ENCODE measurements around the gene CYP8B1.

CYP8B1 gene

GRCh38 chr3:42843713-42844411 is 31.8 kb downstream of the CYP8B1 start:
- Histone ChIP-seq H3K4me1 (ENCODE audit: control insufficient read depth in 1 of 2, insufficient read depth in 2 of 2, low read length in 2 of 2) (peaks cover 3 to 5% of the 10 kb centered on the region in 2 donors), H3K9ac (ENCODE audit: low read depth in 1 of 2, low read length in 2 of 2) (no peak overlapping the region), H3K27me3 (ENCODE audit: control insufficient read depth in 1 of 2, insufficient read depth in 2 of 2, low read length in 2 of 2) (no peaks in the 10 kb centered on the region), H3K36me3 (ENCODE audit: control insufficient read depth in 1 of 2, insufficient read depth in 2 of 2, low read length in 2 of 2) (no peaks in the 10 kb centered on the region), H3K9me3 (ENCODE audit: control insufficient read depth in 1 of 2, low read length in 2 of 2) (no peaks in the 10 kb centered on the region), H3K27ac (ENCODE audit: low read depth, low read length) (no peak overlapping the region), H3K4me3 (ENCODE audit: low read depth in 1 of 2, low read length in 2 of 2) (no peak overlapping the region)

DNA sequence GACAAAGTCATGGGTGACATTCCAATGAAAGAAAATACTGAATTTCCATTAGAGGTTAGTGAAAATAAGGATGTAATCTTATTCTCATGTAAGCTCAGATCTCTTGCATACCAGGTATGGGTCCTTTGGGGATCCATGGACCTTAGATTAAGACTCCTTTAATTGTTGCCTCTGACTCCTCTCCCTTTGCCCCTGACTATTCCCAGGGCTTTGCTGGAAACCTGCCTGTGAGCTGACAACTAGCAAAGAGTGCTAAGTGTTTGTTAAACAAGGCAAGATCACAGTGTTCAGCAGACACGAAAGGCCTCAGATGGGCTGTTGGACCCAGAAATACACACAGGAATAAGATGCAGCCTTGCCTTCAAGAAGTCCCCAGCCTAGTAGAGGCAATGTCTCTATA is 34.3 kb downstream of the CYP8B1 start:
- H3K27me3 ChIP-seq (ENCODE audit: control insufficient read depth in 1 of 2, insufficient read depth in 2 of 2, low read length in 2 of 2) = no peaks in the 10 kb centered on the region
- H3K4me1 ChIP-seq (ENCODE audit: control insufficient read depth in 1 of 2, insufficient read depth in 2 of 2, low read length in 2 of 2) = peaks cover 0 to under 1% of the 10 kb centered on the region in 2 donors
- no peak overlapping the region for H3K27ac ChIP-seq (ENCODE audit: low read depth, low read length)
- H3K36me3 ChIP-seq (ENCODE audit: control insufficient read depth in 1 of 2, insufficient read depth in 2 of 2, low read length in 2 of 2) = no peaks in the 10 kb centered on the region
- H3K9ac ChIP-seq (ENCODE audit: low read depth in 1 of 2, low read length in 2 of 2) = no peak overlapping the region
- H3K9me3 ChIP-seq (ENCODE audit: control insufficient read depth in 1 of 2, low read length in 2 of 2) = no peaks in the 10 kb centered on the region
- H3K4me3 ChIP-seq (ENCODE audit: low read depth in 1 of 2, low read length in 2 of 2) = no peak overlapping the region

DNA sequence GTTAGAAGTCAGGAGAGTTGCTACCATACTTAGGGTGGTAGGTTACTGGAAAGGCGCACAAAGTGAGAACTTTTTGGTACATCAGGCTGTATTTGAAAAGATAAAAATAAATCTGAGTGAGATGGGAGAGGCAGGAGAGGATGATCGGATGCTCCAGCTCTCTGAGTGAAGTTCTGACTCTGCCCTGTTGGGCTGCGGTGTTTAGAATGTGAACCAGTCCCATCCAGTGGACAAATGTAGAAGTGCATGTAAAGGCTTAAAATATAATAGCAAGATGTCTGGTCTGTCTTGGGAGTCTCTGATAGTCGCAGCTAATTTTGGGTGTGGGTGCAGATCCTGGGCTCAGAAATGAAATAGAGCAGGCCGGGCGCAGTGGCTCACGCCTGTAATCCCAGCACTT is 36.1 kb downstream of the CYP8B1 start:
- no peaks in the 10 kb centered on the region for H3K27me3 ChIP-seq (ENCODE audit: control insufficient read depth in 1 of 2, insufficient read depth in 2 of 2, low read length in 2 of 2)
- H3K9ac ChIP-seq (ENCODE audit: low read depth in 1 of 2, low read length in 2 of 2) = no peak overlapping the region
- H3K9me3 ChIP-seq (ENCODE audit: control insufficient read depth in 1 of 2, low read length in 2 of 2) = no peaks in the 10 kb centered on the region
- H3K36me3 ChIP-seq (ENCODE audit: control insufficient read depth in 1 of 2, insufficient read depth in 2 of 2, low read length in 2 of 2) = no peaks in the 10 kb centered on the region
- H3K4me3 ChIP-seq (ENCODE audit: low read depth in 1 of 2, low read length in 2 of 2) = no peak overlapping the region
- H3K27ac ChIP-seq (ENCODE audit: low read depth, low read length) = no peak overlapping the region
- no peaks in the 10 kb centered on the region for H3K4me1 ChIP-seq (ENCODE audit: control insufficient read depth in 1 of 2, insufficient read depth in 2 of 2, low read length in 2 of 2)

DNA sequence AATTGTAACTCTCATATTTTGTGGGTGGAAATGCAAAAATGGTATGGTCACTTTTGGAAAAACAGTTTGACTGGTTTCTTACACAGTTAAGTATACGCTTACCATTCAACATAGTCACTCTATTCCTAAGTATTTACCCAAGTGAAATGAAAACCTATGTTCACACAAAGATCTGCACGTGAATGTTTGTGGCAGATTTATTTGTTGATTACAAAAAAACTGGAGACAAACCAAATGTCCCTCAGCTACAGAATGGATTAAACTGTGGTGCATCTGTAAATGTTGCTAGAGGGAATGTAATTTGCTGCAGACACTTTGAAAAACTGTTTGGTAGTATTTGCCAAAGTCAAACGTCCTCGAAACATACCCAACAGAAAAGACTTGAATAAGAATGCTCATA is 37.1 kb downstream of the CYP8B1 start:
- Histone ChIP-seq H3K4me1 (ENCODE audit: control insufficient read depth in 1 of 2, insufficient read depth in 2 of 2, low read length in 2 of 2) (no peaks in the 10 kb centered on the region), H3K27me3 (ENCODE audit: control insufficient read depth in 1 of 2, insufficient read depth in 2 of 2, low read length in 2 of 2) (no peaks in the 10 kb centered on the region), H3K27ac (ENCODE audit: low read depth, low read length) (no peak overlapping the region), H3K9me3 (ENCODE audit: control insufficient read depth in 1 of 2, low read length in 2 of 2) (no peaks in the 10 kb centered on the region), H3K4me3 (ENCODE audit: low read depth in 1 of 2, low read length in 2 of 2) (no peak overlapping the region), H3K36me3 (ENCODE audit: control insufficient read depth in 1 of 2, insufficient read depth in 2 of 2, low read length in 2 of 2) (no peaks in the 10 kb centered on the region), H3K9ac (ENCODE audit: low read depth in 1 of 2, low read length in 2 of 2) (no peak overlapping the region)

GRCh38 chr3:42836150-42837123 is 39.2 kb downstream of the CYP8B1 start:
- no peaks in the 10 kb centered on the region for H3K36me3 ChIP-seq (ENCODE audit: control insufficient read depth in 1 of 2, insufficient read depth in 2 of 2, low read length in 2 of 2)
- no peak overlapping the region for H3K4me3 ChIP-seq (ENCODE audit: low read depth in 1 of 2, low read length in 2 of 2)

DNA sequence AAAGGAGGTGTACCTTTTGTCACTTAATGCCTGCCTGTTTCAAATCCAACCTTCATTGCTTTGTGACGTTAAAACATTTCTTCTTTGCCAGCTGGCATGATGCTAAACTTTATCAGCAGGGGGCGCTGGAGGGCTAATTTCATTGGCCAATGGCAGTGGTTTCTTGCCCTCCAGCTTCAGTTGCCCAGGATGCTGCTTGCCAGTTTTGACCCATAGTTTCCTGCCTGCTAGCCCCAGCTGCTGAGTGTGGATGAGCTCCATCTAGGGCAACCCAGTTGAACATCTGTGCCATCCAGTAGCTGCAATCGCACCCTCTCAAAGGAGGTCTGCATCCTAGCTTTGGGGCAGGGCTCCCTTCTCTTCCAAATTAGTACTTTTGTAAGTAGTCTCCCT is 44.4 kb downstream of the CYP8B1 start:
- Histone ChIP-seq H3K27me3 (ENCODE audit: control insufficient read depth in 1 of 2, insufficient read depth in 2 of 2, low read length in 2 of 2) (no peaks in the 10 kb centered on the region), H3K36me3 (ENCODE audit: control insufficient read depth in 1 of 2, insufficient read depth in 2 of 2, low read length in 2 of 2) (no peaks in the 10 kb centered on the region), H3K9ac (ENCODE audit: low read depth in 1 of 2, low read length in 2 of 2) (no peak overlapping the region), H3K4me3 (ENCODE audit: low read depth in 1 of 2, low read length in 2 of 2) (no peak overlapping the region), H3K9me3 (ENCODE audit: control insufficient read depth in 1 of 2, low read length in 2 of 2) (no peaks in the 10 kb centered on the region), H3K4me1 (ENCODE audit: control insufficient read depth in 1 of 2, insufficient read depth in 2 of 2, low read length in 2 of 2) (peaks cover 12 to 15% of the 10 kb centered on the region in 2 donors), H3K27ac (ENCODE audit: low read depth, low read length) (no peak overlapping the region)

More at GRCh38 chr3:42836150-42837123, 39.2 kb downstream of the CYP8B1 start:
- H3K27ac ChIP-seq (ENCODE audit: low read depth, low read length) = no peak overlapping the region
- no peaks in the 10 kb centered on the region for H3K9me3 ChIP-seq (ENCODE audit: control insufficient read depth in 1 of 2, low read length in 2 of 2)
- no peaks in the 10 kb centered on the region for H3K4me1 ChIP-seq (ENCODE audit: control insufficient read depth in 1 of 2, insufficient read depth in 2 of 2, low read length in 2 of 2)
- H3K9ac ChIP-seq (ENCODE audit: low read depth in 1 of 2, low read length in 2 of 2) = no peak overlapping the region
- H3K27me3 ChIP-seq (ENCODE audit: control insufficient read depth in 1 of 2, insufficient read depth in 2 of 2, low read length in 2 of 2) = no peaks in the 10 kb centered on the region

DNA sequence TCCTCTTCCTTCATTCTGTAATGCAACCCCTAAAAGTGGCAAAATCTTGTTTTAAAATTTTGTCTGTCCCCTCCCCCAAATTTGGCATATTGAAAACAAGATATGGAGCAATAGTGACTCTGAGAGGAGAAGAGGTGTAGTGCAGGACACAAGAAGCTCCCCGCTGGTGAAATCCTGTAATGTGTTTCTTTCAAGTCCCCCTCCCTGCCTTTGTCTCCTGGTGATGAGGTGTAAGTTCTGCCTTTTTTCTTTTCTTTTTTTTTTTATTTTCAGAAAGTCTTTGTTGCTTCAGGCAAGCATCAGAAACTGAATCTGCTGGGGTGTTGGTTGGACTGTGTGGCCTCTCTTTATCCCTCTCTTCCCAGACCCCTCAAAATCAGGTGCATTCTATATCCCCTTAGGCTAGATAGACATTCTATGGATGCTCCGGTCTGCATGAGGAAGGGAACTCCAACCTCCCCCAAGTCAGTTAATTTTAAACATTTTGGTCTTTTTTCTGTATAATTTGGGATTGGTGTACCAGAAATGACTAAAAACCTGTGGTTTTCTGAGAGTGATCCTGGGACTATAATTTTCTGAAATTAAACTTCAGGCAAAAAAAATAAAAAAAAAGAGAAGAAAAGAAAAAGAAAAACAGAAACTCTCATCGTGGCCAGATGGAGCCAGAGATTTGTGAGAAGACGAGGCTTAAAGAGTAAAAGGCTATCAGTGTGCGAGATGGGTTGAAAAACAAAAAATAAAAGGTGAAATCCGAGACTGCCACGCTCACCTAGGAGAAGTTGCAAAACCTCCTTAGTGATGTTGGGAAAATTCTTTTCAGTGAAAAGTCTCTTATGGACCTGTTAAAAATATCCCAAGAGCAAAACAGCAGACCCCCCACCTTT is 45.0 kb downstream of the CYP8B1 start:
- H3K36me3 ChIP-seq (ENCODE audit: control insufficient read depth in 1 of 2, insufficient read depth in 2 of 2, low read length in 2 of 2) = no peaks in the 10 kb centered on the region
- H3K4me1 ChIP-seq (ENCODE audit: control insufficient read depth in 1 of 2, insufficient read depth in 2 of 2, low read length in 2 of 2) = peaks cover 12 to 15% of the 10 kb centered on the region in 2 donors
- H3K27me3 ChIP-seq (ENCODE audit: control insufficient read depth in 1 of 2, insufficient read depth in 2 of 2, low read length in 2 of 2) = no peaks in the 10 kb centered on the region
- no peak overlapping the region for H3K9ac ChIP-seq (ENCODE audit: low read depth in 1 of 2, low read length in 2 of 2)
- no peaks in the 10 kb centered on the region for H3K9me3 ChIP-seq (ENCODE audit: control insufficient read depth in 1 of 2, low read length in 2 of 2)
- no peak overlapping the region for H3K27ac ChIP-seq (ENCODE audit: low read depth, low read length)
- H3K4me3 ChIP-seq (ENCODE audit: low read depth in 1 of 2, low read length in 2 of 2) = no peak overlapping the region

GRCh38 chr3:42829628-42830436 is 45.8 kb downstream of the CYP8B1 start:
- no peaks in the 10 kb centered on the region for H3K27me3 ChIP-seq (ENCODE audit: control insufficient read depth in 1 of 2, insufficient read depth in 2 of 2, low read length in 2 of 2)
- H3K4me3 ChIP-seq (ENCODE audit: low read depth in 1 of 2, low read length in 2 of 2) = no peak overlapping the region
- no peak overlapping the region for H3K9ac ChIP-seq (ENCODE audit: low read depth in 1 of 2, low read length in 2 of 2)
- no peaks in the 10 kb centered on the region for H3K9me3 ChIP-seq (ENCODE audit: control insufficient read depth in 1 of 2, low read length in 2 of 2)
- H3K36me3 ChIP-seq (ENCODE audit: control insufficient read depth in 1 of 2, insufficient read depth in 2 of 2, low read length in 2 of 2) = no peaks in the 10 kb centered on the region
- no peak overlapping the region for H3K27ac ChIP-seq (ENCODE audit: low read depth, low read length)
- H3K4me1 ChIP-seq (ENCODE audit: control insufficient read depth in 1 of 2, insufficient read depth in 2 of 2, low read length in 2 of 2) = peaks cover 12 to 15% of the 10 kb centered on the region in 2 donors

- no peak overlapping the region for H3K27ac ChIP-seq (ENCODE audit: low read depth, low read length)
- no peak overlapping the region for H3K4me3 ChIP-seq (ENCODE audit: low read depth in 1 of 2, low read length in 2 of 2)
- peaks cover 12 to 15% of the 10 kb centered on the region in 2 donors for H3K4me1 ChIP-seq (ENCODE audit: control insufficient read depth in 1 of 2, insufficient read depth in 2 of 2, low read length in 2 of 2)
- H3K9me3 ChIP-seq (ENCODE audit: control insufficient read depth in 1 of 2, low read length in 2 of 2) = no peaks in the 10 kb centered on the region
- no peak overlapping the region for H3K9ac ChIP-seq (ENCODE audit: low read depth in 1 of 2, low read length in 2 of 2)
- H3K36me3 ChIP-seq (ENCODE audit: control insufficient read depth in 1 of 2, insufficient read depth in 2 of 2, low read length in 2 of 2) = no peaks in the 10 kb centered on the region
- no peaks in the 10 kb centered on the region for H3K27me3 ChIP-seq (ENCODE audit: control insufficient read depth in 1 of 2, insufficient read depth in 2 of 2, low read length in 2 of 2)
These were observed 46.5 kb downstream of the CYP8B1 start for GRCh38 chr3:42829083-42829627.

Data from duodenal mucosa (tissue), 2 donors.